B cell (primary cell): ENCODE data around the gene CENPP. TPM values are rescaled to one million over a fixed set of nuclear protein-coding genes. Genes with fewer than 3 reads are reported as not detected.
A peak's percentile ranks its signal among the peaks of the same experiment; 100 is the strongest.

Source experiments
- ATAC-seq: fragments of 200-7000 bp; cut with Tn5 transposase; one replicate; pipeline ENCODE4 v1.10.0; 2021; ENCODE audit warnings: low read depth, mild to moderate bottlenecking, moderate number of reproducible peaks, moderate library complexity
- CTCF ChIA-PET: fragments of 350-600 bp; sonication (Branson Sonifier 250); formaldehyde crosslinking; loops from one replicate; lab custom pipeline; 2021; ENCODE audit warnings: antibody characterized with exemption, inconsistent platforms; lab: Charles Lee
- POLR2A ChIA-PET: fragments of 350-600 bp; sonication (Branson Sonifier 250); formaldehyde crosslinking; loops from one replicate; lab custom pipeline; 2021; ENCODE audit warnings: antibody characterized with exemption; lab: Charles Lee
- DNase-seq: peaks from one replicate; pipeline ENCODE4 v3.0.0; 2013
- H2AFZ ChIP-seq: 2 replicates; pipeline ENCODE4 v1.6.1; 2012; ENCODE audit warnings: mild to moderate bottlenecking, low read depth, low read length; ENCODE audit not compliant: insufficient read depth, poor library complexity, severe bottlenecking
- H3K27ac ChIP-seq, 2 donors: 1 replicate in 1 of 2; 2 replicates in 1 of 2; pipeline ENCODE4 v1.5.1; 2012 to 2013; ENCODE audit warnings: low read length in 2 of 2, mild to moderate bottlenecking in 2 of 2, moderate library complexity in 1 of 2
- H3K27me3 ChIP-seq, 4 experiments: fragments of 200-600 bp in 1 of 4; sonication (generic) in 1 of 4; replicated peaks in 1 of 4; 1 replicate in 2 of 4; 2 replicates in 2 of 4; pipeline versions ENCODE4 v1.6.1 to v1.7.0; 2013 to 2016; ENCODE audit warnings: low read length in 3 of 4, mild to moderate bottlenecking in 2 of 4, mixed read lengths in 1 of 4, moderate library complexity in 1 of 4; ENCODE audit not compliant: insufficient read depth in 4 of 4, control insufficient read depth in 3 of 4; ENCODE audit errors: control extremely low read depth in 1 of 4
- H3K36me3 ChIP-seq, 2 experiments: replicated peaks in 1 of 2; 1 replicate in 1 of 2; 2 replicates in 1 of 2; pipeline versions ENCODE4 v1.6.1 to v1.7.1; 2013; ENCODE audit warnings: low read length in 1 of 2; ENCODE audit not compliant: insufficient read depth in 2 of 2, control insufficient read depth in 1 of 2; ENCODE audit errors: control extremely low read depth in 1 of 2, extremely low read depth in 1 of 2
- H3K4me1 ChIP-seq, 2 donors: fragments of 200-600 bp in 1 of 2; sonication (generic) in 1 of 2; 1 replicate in 1 of 2; 2 replicates in 1 of 2; pipeline versions ENCODE4 v1.5.1 to v1.6.1; 2013 to 2017; ENCODE audit warnings: low read length in 2 of 2; ENCODE audit not compliant: control insufficient read depth in 2 of 2, insufficient read depth in 2 of 2
- H3K4me2 ChIP-seq: replicated peaks from 2 replicates; pipeline ENCODE3; 2012; ENCODE audit warnings: mild to moderate bottlenecking, low read depth, low read length; ENCODE audit not compliant: poor library complexity, severe bottlenecking
- H3K4me3 ChIP-seq, 5 experiments: fragments of 200-600 bp in 1 of 5; sonication (generic) in 1 of 5; 1 replicate in 3 of 5; 2 replicates in 2 of 5; pipeline versions ENCODE4 v1.5.1 to v1.7.0; 2011 to 2016; ENCODE audit warnings: low read length in 4 of 5, mild to moderate bottlenecking in 4 of 5, low read depth in 2 of 5, control low read depth in 1 of 5, moderate library complexity in 1 of 5; ENCODE audit not compliant: insufficient read depth in 1 of 5; ENCODE audit errors: control extremely low read depth in 1 of 5, extremely low read depth in 1 of 5
- H3K79me2 ChIP-seq: fragments of 200-600 bp; sonication (generic); one replicate; pipeline ENCODE4 v1.6.0; 2016; ENCODE audit warnings: low read length; ENCODE audit not compliant: control insufficient read depth, insufficient read depth
- H3K9ac ChIP-seq: fragments of 200-600 bp; sonication (generic); 2 replicates; pipeline ENCODE4 v1.6.1; 2017; ENCODE audit warnings: mild to moderate bottlenecking, low read length, moderate library complexity
- H3K9me3 ChIP-seq, 3 donors: one replicate each; pipeline versions ENCODE4 v1.6.1 to v1.7.1; 2013; ENCODE audit warnings: low read length in 2 of 3; ENCODE audit not compliant: control insufficient read depth in 2 of 3, insufficient read depth in 1 of 3; ENCODE audit errors: control extremely low read depth in 1 of 3
- H4K20me1 ChIP-seq: 2 replicates; pipeline ENCODE4 v1.6.0; 2012; ENCODE audit warnings: mild to moderate bottlenecking, low read length; ENCODE audit not compliant: insufficient read depth, control insufficient read depth, poor library complexity, severe bottlenecking
- H3K27ac Mint-ChIP-seq: one replicate; pipeline ENCODE4 v1.8.0; 2021; ENCODE audit warnings: mixed read lengths
- H3K27me3 Mint-ChIP-seq: one replicate; pipeline ENCODE4 v1.8.0; 2021; ENCODE audit warnings: mixed read lengths
- H3K4me1 Mint-ChIP-seq: one replicate; pipeline ENCODE4 v1.8.0; 2021; ENCODE audit warnings: mixed read lengths
- H3K4me3 Mint-ChIP-seq: one replicate; pipeline ENCODE4 v1.8.0; 2021; ENCODE audit warnings: mixed read lengths
- H3K9me3 Mint-ChIP-seq: one replicate; pipeline ENCODE4 v1.8.0; 2022; ENCODE audit warnings: mixed read lengths; ENCODE audit not compliant: insufficient read depth
- CTCF ChIP-seq: fragments of 200-600 bp; IDR thresholded peaks from one replicate; pipeline ENCODE4 v1.8.0; 2022; ENCODE audit warnings: antibody characterized with exemption, mild to moderate bottlenecking
- EZH2 ChIP-seq: IDR thresholded peaks from 2 replicates; pipeline ENCODE4 v1.6.1; 2012; ENCODE audit warnings: borderline replicate concordance, low read depth, mild to moderate bottlenecking, moderate library complexity, low read length; ENCODE audit not compliant: insufficient read depth, poor library complexity, severe bottlenecking
- WGBS: methylation state at CpG from one replicate; pipeline ENCODE4 v1.1.5; 2013; ENCODE audit warnings: missing lambda C conversion rate; ENCODE audit not compliant: insufficient coverage; 5-methylcytosine and 5-hydroxymethylcytosine counted together
- intact Hi-C: fragments of 100-400 bp; cut with micrococcal nuclease; formaldehyde crosslinking; loops from one replicate; pipeline ENCODE4 v1.10.0; 2022
- polyA plus RNA-seq: library from polyadenylated mRNA; depleted of rRNA; stranded (reverse); fragments of >200 nt; gene quantifications from 2 replicates; pipeline ENCODE4 v1.2.3, GENCODE V29; 2012
- total RNA-seq, 2 donors: library from RNA; stranded (reverse); fragments of 120-200 nt in 1 of 2; gene quantifications; 1 replicate in 1 of 2; 2 replicates in 1 of 2; pipeline versions ENCODE4 v1.2.3 to v1.2.4, GENCODE V29; 2013 to 2022

Gene CENPP
- total and polyA plus RNA-seq, 2 donors (not counting 1 experiment from before 2014, with no cell fraction given) = 1.4 to 6.2 TPM

DNA sequence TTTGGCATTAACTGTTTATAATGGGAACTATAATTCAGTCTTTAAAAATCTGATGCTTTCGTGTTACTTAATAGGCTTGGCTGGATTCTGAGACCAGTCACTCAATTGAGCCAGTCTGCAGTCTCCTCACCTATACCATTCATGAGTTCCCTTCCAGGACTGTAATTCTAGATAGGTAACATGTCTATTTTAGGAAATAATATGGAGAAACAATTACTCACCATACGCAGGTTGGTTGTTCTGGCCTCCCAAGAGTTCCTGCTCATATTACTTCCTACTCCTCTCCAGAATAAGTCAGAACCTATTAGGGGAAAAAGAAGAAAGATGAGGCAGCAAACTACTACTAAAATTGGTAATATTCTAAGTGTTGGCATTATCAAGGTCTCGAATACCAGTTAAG lies 27.7 kb upstream of the CENPP start:
- Mint-ChIP-seq H3K9me3 (no peaks in the 10 kb centered on the region), H3K4me3 (peak overlapping the region; percentile 42), H3K27me3 (no peaks in the 10 kb centered on the region), H3K27ac (peak overlapping the region; percentile 70), H3K4me1 (peaks cover 56% of the 10 kb centered on the region)
- CTCF ChIA-PET = interaction anchor here (1.3 kb wide), 1 partner anchor 16 kb away, joined by 3 read pairs; no protein-coding TSS in a partner anchor
- Histone ChIP-seq H4K20me1 (no peaks in the 10 kb centered on the region), H3K79me2 (peaks cover 12% of the 10 kb centered on the region), H3K4me1 (peaks cover 29% of the 10 kb centered on the region in 2 donors), H3K36me3 (peaks cover 7 to 47% of the 10 kb centered on the region in 2 experiments), H3K9ac (no peak overlapping the region), H3K27ac (peak overlapping the region; percentile 13 to 64), H3K27me3 (no peaks in the 10 kb centered on the region), H3K4me3 (peak overlapping the region in 1 of 5 experiments; percentile 2), H3K4me2 (peak overlapping the region; percentile 33), H3K9me3 (no peaks in the 10 kb centered on the region), H2AFZ (peak overlapping the region; percentile 27)
- no peak for DNase-seq
- intact Hi-C loops = loop anchor here (2.0 kb wide), 1 partner anchor 367 kb away; no protein-coding TSS in a partner anchor
- ATAC-seq = no peak
- POLR2A ChIA-PET = interaction anchor here (1.0 kb wide), 1 partner anchor 27 kb away, joined by 3 read pairs; the partner anchor contains the start of gene NOL8
- TF ChIP-seq CTCF = no peak
- no peak for TF ChIP-seq EZH2
- no CpG with 5 or more reads among the region's 3 CpGs for WGBS

DNA sequence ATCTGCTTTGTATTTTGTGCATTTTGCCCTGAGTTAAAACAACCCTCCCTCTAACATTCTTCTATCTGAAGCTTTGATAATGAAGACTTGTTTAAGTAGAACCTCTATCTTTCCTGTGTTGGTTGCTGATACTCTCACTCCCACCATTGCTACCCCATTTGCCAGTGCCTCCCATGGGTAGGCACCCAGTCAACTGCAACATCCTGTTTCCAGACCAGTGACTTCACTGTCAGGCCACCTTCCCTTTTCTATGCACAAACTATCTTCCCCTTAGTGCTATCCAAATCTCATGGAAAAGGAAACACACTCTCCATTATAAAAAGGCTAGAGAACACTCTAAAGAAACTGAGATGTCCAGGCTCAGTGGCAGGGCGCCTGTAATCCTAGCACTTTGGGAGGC lies 26.6 kb upstream of the CENPP start:
- no CpG with 5 or more reads among the region's 1 CpG for WGBS
- intact Hi-C loops = loop anchor here (2.0 kb wide), 1 partner anchor 366 kb away; no protein-coding TSS in a partner anchor
- H2AFZ ChIP-seq = no peak overlapping the region

More for the DNA sequence above, 26.6 kb upstream of the CENPP start:
- ATAC-seq = peak; percentile 90
- Mint-ChIP-seq H3K27ac (peak overlapping the region; percentile 84), H3K9me3 (no peaks in the 10 kb centered on the region), H3K4me1 (peaks cover 47% of the 10 kb centered on the region), H3K4me3 (peak overlapping the region; percentile 50), H3K27me3 (no peaks in the 10 kb centered on the region)
- Histone ChIP-seq H4K20me1 (no peaks in the 10 kb centered on the region), H3K27ac (peak overlapping the region; percentile 29 to 74), H3K9ac (no peak overlapping the region), H3K79me2 (peaks cover 6% of the 10 kb centered on the region), H3K4me2 (peak overlapping the region; percentile 36), H3K36me3 (peaks cover 7 to 58% of the 10 kb centered on the region in 2 experiments), H3K4me1 (peaks cover 27 to 29% of the 10 kb centered on the region in 2 donors), H3K4me3 (no peak overlapping the region), H3K27me3 (no peaks in the 10 kb centered on the region), H3K9me3 (no peaks in the 10 kb centered on the region)
- peak; percentile 66 for DNase-seq
- ChIA-PET POLR2A (interaction anchor here (0.9 to 1.0 kb wide), 2 partner anchors 26 to 27 kb away, joined by 3 read pairs; partner anchors contain the start of genes CENPP and NOL8), CTCF (interaction anchor here (1.3 kb wide), 1 partner anchor 15 kb away, joined by 3 read pairs; no protein-coding TSS in a partner anchor)
- TF ChIP-seq EZH2 (no peak), CTCF (no peak)
